GM12875 (cell line): ENCODE results near the gene ALG8.

Experiments used
- H3K4me3 ChIP-seq: one replicate; pipeline ENCODE4 v1.5.1; 2011; ENCODE audit warnings: low read depth, low read length, control low read depth
- CTCF ChIP-seq: IDR thresholded peaks from 2 replicates; pipeline ENCODE4 v1.5.1; 2011; ENCODE audit warnings: low read depth, mild to moderate bottlenecking, control low read depth, inconsistent platforms, low read length, moderate library complexity, borderline replicate concordance; ENCODE audit not compliant: insufficient read depth

ALG8 gene

GRCh38 chr11:78076733-78077403 is 62.6 kb downstream of the ALG8 start:
- H3K4me3 ChIP-seq = no peak overlapping the region
- TF ChIP-seq CTCF = no peak

- TF ChIP-seq CTCF = no peak
Measured at GRCh38 chr11:78074756-78075155, 64.7 kb downstream of the ALG8 start.

GRCh38 chr11:78072455-78072854 is 67.0 kb downstream of the ALG8 start:
- H3K4me3 ChIP-seq = no peak overlapping the region
- no peak for TF ChIP-seq CTCF

More at GRCh38 chr11:78074756-78075155, 64.7 kb downstream of the ALG8 start:
- H3K4me3 ChIP-seq = no peak overlapping the region

- no peak for TF ChIP-seq CTCF
- H3K4me3 ChIP-seq = no peak overlapping the region
Measured at GRCh38 chr11:78071717-78072116, 67.7 kb downstream of the ALG8 start.

- H3K4me3 ChIP-seq = no peak overlapping the region
- TF ChIP-seq CTCF = no peak
Measured at GRCh38 chr11:78070621-78071020, 68.8 kb downstream of the ALG8 start.

GRCh38 chr11:78069465-78069864 is 70.0 kb downstream of the ALG8 start:
- TF ChIP-seq CTCF = no peak
- no peak overlapping the region for H3K4me3 ChIP-seq

GRCh38 chr11:78067704-78068103 is 71.7 kb downstream of the ALG8 start:
- TF ChIP-seq CTCF = no peak

More at GRCh38 chr11:78067704-78068103, 71.7 kb downstream of the ALG8 start:
- no peak overlapping the region for H3K4me3 ChIP-seq
